ENCODE measurements around the gene LMNTD2. TPM values are rescaled to one million over a fixed set of nuclear protein-coding genes. Genes with fewer than 3 reads are reported as not detected.

Gene LMNTD2
- total RNA-seq, 1 donor from 2014 or later: 1.9 TPM

DNA sequence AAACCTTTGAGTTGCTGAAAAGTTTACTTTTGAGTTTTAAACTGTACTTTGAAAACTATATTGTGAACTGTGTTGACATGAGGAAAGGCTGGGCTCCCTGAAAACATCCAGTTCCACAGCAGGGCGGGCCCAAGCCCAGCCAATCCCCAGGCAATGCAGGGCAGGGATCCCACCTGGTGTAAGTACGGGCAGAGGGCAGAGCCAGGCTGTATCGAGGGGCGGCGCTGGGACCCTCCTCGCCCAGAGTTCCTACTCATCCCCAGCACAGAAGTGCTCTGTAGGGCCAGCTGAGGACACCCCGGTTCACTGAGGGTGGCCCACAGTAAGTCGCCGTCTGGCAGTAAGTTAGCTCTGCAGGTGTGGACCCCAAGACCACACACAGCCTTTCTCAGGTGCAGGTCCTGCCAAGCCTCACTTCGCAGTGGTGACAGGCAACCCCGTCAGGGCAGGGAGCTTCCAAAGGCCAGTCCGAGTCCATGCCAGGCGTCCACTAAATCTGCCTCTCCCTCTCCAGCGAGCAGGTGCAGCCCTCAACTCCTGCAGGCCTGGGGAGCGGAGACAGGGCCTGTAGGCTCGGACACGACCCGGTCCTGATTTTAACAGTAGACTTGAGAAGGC lies 6.6 kb upstream of the LMNTD2 start:
- TF ChIP-seq, protein P1, sequence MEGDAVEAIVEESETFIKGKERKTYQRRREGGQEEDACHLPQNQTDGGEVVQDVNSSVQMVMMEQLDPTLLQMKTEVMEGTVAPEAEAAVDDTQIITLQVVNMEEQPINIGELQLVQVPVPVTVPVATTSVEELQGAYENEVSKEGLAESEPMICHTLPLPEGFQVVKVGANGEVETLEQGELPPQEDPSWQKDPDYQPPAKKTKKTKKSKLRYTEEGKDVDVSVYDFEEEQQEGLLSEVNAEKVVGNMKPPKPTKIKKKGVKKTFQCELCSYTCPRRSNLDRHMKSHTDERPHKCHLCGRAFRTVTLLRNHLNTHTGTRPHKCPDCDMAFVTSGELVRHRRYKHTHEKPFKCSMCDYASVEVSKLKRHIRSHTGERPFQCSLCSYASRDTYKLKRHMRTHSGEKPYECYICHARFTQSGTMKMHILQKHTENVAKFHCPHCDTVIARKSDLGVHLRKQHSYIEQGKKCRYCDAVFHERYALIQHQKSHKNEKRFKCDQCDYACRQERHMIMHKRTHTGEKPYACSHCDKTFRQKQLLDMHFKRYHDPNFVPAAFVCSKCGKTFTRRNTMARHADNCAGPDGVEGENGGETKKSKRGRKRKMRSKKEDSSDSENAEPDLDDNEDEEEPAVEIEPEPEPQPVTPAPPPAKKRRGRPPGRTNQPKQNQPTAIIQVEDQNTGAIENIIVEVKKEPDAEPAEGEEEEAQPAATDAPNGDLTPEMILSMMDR (IDR thresholded peaks at IDR 0.05; ENCODE audit: insufficient read depth, low read length, poor library complexity, severe bottlenecking): no peak
- peak overlapping the region; percentile 74 for H3K4me3 ChIP-seq (ENCODE audit: low read depth, low read length)
- peaks cover 2% of the 10 kb centered on the region for H3K36me3 ChIP-seq (ENCODE audit: control insufficient read depth, insufficient read depth, low read length)
- no peak for DNase-seq (ENCODE audit: low read depth)
- H3K27me3 ChIP-seq (ENCODE audit: control insufficient read depth, insufficient read depth, low read length): no peaks in the 10 kb centered on the region

DNA sequence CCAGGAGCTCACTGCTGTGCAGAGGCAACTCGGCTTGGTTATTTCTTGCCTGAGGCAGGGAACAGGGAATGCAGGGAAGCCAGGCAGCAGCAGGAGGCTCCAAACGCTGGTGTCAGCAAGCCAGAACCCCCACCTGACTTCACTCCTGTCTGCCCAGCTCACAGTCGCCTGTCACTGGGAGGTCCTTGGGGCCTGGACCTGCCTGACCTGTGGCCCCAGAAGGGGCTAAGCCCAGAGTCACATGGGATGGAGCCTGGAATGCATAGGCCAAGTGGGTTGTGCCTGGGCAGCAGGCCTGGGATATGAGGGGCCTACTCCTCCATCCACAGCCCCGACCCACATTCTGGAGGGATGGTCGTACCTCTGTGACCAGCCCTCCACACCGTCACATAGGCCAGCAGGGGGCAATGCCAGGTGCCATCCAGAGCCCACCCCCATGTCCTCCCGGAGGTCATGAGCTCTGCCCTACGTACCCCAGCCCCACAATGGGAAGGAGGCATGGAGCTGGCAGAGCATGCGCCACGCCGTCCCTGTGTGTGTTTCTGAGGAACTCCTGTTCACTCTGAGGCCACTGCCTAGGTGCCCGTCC lies 5.5 kb upstream of the LMNTD2 start:
- DNase-seq (ENCODE audit: low read depth): no peak
- TF ChIP-seq, protein P1 (IDR thresholded peaks at IDR 0.05; ENCODE audit: insufficient read depth, low read length, poor library complexity, severe bottlenecking): no peak
- H3K4me3 ChIP-seq (ENCODE audit: low read depth, low read length): no peak overlapping the region
- no peaks in the 10 kb centered on the region for H3K27me3 ChIP-seq (ENCODE audit: control insufficient read depth, insufficient read depth, low read length)
- H3K36me3 ChIP-seq (ENCODE audit: control insufficient read depth, insufficient read depth, low read length): peaks cover 2% of the 10 kb centered on the region

- Histone ChIP-seq H3K36me3 (ENCODE audit: control insufficient read depth, insufficient read depth, low read length) (peaks cover 2% of the 10 kb centered on the region), H3K4me3 (ENCODE audit: low read depth, low read length) (no peak overlapping the region), H3K27me3 (ENCODE audit: control insufficient read depth, insufficient read depth, low read length) (no peaks in the 10 kb centered on the region)
- TF ChIP-seq, protein P1 (IDR thresholded peaks at IDR 0.05; ENCODE audit: insufficient read depth, low read length, poor library complexity, severe bottlenecking): no peak
- DNase-seq (ENCODE audit: low read depth): no peak
Observed at GRCh38 chr11:563812-564578, 3.5 kb upstream of the LMNTD2 start.

GRCh38 chr11:563066-563811 lies 2.7 kb upstream of the LMNTD2 start:
- DNase-seq (ENCODE audit: low read depth): no peak
- TF ChIP-seq, protein P1 (IDR thresholded peaks at IDR 0.05; ENCODE audit: insufficient read depth, low read length, poor library complexity, severe bottlenecking): no peak
- Histone ChIP-seq H3K27me3 (ENCODE audit: control insufficient read depth, insufficient read depth, low read length) (no peaks in the 10 kb centered on the region), H3K36me3 (ENCODE audit: control insufficient read depth, insufficient read depth, low read length) (peaks cover 2% of the 10 kb centered on the region), H3K4me3 (ENCODE audit: low read depth, low read length) (no peak overlapping the region)

- Histone ChIP-seq H3K4me3 (ENCODE audit: low read depth, low read length) (peak overlapping the region; percentile 71), H3K27me3 (ENCODE audit: control insufficient read depth, insufficient read depth, low read length) (peaks cover 7% of the 10 kb centered on the region), H3K36me3 (ENCODE audit: control insufficient read depth, insufficient read depth, low read length) (peaks cover 2% of the 10 kb centered on the region)
- TF ChIP-seq, protein P1 (IDR thresholded peaks at IDR 0.05; ENCODE audit: insufficient read depth, low read length, poor library complexity, severe bottlenecking): no peak
- no peak for DNase-seq (ENCODE audit: low read depth)
Observed at GRCh38 chr11:562046-562645, 1.6 kb upstream of the LMNTD2 start.
